Panc1 (cell line): ENCODE results near the gene LIMK1. TPM values are rescaled to one million over a fixed set of nuclear protein-coding genes. Genes with fewer than 3 reads are reported as not detected.

Experiments
- ATAC-seq: fragments of 200-7000 bp; cut with Tn5 transposase; 2 replicates; pipeline ENCODE4 v1.9.1; 2020; ENCODE audit warnings: mild to moderate bottlenecking, moderate library complexity
- BruUV-seq: library from RNA; stranded (reverse); fragments of 400-500 nt; replicated peaks from 2 replicates; lab custom pipeline; 2021; lab: Mats Ljungman, UMichigan
- CTCF ChIA-PET: fragments of 300-600 bp; sonication (Branson Sonifier 250); formaldehyde crosslinking; loops from one replicate; lab custom pipeline; 2022; ENCODE audit warnings: antibody characterized with exemption; lab: Charles Lee
- POLR2A ChIA-PET: fragments of 300-600 bp; sonication (Branson Sonifier 250); formaldehyde crosslinking; loops from one replicate; lab custom pipeline; 2022; ENCODE audit warnings: antibody characterized with exemption; lab: Charles Lee
- DNase-seq: peaks from one replicate; pipeline ENCODE4 v3.0.0-alpha.2; 2010; ENCODE audit warnings: low read depth, low spot score
- H3K27ac ChIP-seq: 2 replicates; pipeline ENCODE4 v1.5.1; 2011; ENCODE audit warnings: mild to moderate bottlenecking, low read length, inconsistent platforms
- H3K27me3 ChIP-seq: fragments of 200-500 bp; sonication (Bioruptor generic); 2 replicates; pipeline ENCODE4 v1.6.0; 2014; ENCODE audit warnings: low read length, inconsistent platforms; ENCODE audit not compliant: control insufficient read depth, insufficient read depth
- H3K36me3 ChIP-seq: fragments of 200-500 bp; sonication (Bioruptor generic); 2 replicates; pipeline ENCODE4 v1.5.1; 2014; ENCODE audit warnings: inconsistent platforms, mild to moderate bottlenecking, low read length, moderate library complexity; ENCODE audit not compliant: control insufficient read depth, insufficient read depth
- H3K4me1 ChIP-seq: 2 replicates; pipeline ENCODE4 v1.5.1; 2011; ENCODE audit warnings: inconsistent platforms, mild to moderate bottlenecking, low read length, moderate library complexity; ENCODE audit not compliant: control insufficient read depth, insufficient read depth
- H3K4me3 ChIP-seq, 2 experiments: 2 replicates each; pipeline ENCODE4 v1.5.1; 2011 to 2012; ENCODE audit warnings: low read depth in 2 of 2, low read length in 2 of 2, mild to moderate bottlenecking in 2 of 2, inconsistent platforms in 1 of 2, moderate library complexity in 1 of 2
- H3K9me3 ChIP-seq: fragments of 200-500 bp; sonication (Bioruptor generic); 2 replicates; pipeline ENCODE4 v1.5.1; 2014; ENCODE audit warnings: low read depth, mild to moderate bottlenecking, inconsistent platforms, low read length, moderate library complexity; ENCODE audit not compliant: control insufficient read depth, insufficient read depth
- POLR2AphosphoS5 ChIP-seq: IDR thresholded peaks from 2 replicates; pipeline ENCODE4 v1.6.1; 2012; ENCODE audit warnings: mild to moderate bottlenecking, low read depth, low read length, moderate library complexity
- SIN3A ChIP-seq: IDR thresholded peaks from 2 replicates; pipeline ENCODE4 v1.6.1; 2012; ENCODE audit warnings: low read depth, mild to moderate bottlenecking, low read length, moderate library complexity, borderline replicate concordance; ENCODE audit not compliant: insufficient read depth
- TCF7L2 ChIP-seq: IDR thresholded peaks from 2 replicates; pipeline ENCODE4 v1.6.1; 2011; ENCODE audit warnings: mild to moderate bottlenecking, low read depth, low read length, inconsistent platforms
- in situ Hi-C: cut with HindIII; loops from 2 replicates; pipeline ENCODE4 v1.10.0; 2016; ENCODE audit warnings: low sequenced_read_pairs, low pct_unique_long_range_greater_than_20kb
- intact Hi-C: fragments of 100-400 bp; cut with micrococcal nuclease; formaldehyde crosslinking; loops from one replicate; pipeline ENCODE4 v1.10.0; 2022; ENCODE audit not compliant: unreplicated experiment
- total RNA-seq: library from RNA; stranded (reverse); gene quantifications from one replicate; pipeline ENCODE4 v1.2.1, GENCODE V29; 2021; ENCODE audit not compliant: unreplicated experiment
- TF ChIP-seq, protein P1 (sequence below): fragments of 450-650 bp; IDR thresholded peaks from 2 replicates; pipeline ENCODE4 v1.5.1; 2017; ENCODE audit warnings: mild to moderate bottlenecking
- TF ChIP-seq, protein P2 (sequence below), 2 experiments: IDR thresholded peaks; 2 replicates each; pipeline ENCODE4 v1.6.1; 2011 to 2012; ENCODE audit warnings: low read depth in 2 of 2, control low read depth in 1 of 2, low read length in 1 of 2, mild to moderate bottlenecking in 1 of 2, moderate library complexity in 1 of 2; ENCODE audit not compliant: insufficient read depth in 1 of 2

Gene LIMK1
- total RNA-seq, 1 experiment from 2014 or later: 59.6 TPM

DNA sequence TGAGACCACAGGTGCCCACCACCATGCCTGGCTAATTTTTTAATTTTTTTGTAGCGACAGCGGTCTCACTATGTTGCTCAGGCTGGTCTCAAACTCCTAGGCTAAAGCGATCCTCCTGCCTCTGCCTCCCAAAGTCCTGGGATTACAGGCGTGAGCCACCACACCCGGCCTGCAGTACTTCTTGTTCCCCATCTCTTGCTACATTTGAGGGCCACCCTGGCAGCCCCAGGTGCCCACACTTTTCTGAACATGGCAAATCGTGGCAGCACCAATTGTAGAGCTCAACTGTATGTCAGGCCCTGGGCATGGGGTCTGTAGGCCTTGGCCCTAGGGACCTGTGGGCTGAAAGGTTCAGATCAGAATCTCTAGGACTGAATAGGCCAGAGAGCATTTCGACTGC lies 25.1 kb upstream of the LIMK1 start:
- no peaks in the 10 kb centered on the region for H3K27me3 ChIP-seq
- no peaks in the 10 kb centered on the region for H3K9me3 ChIP-seq
- no peak overlapping the region for H3K27ac ChIP-seq
- intact Hi-C loops: no loop called here
- DNase-seq: no peak
- BruUV-seq: no TSS peak
- H3K4me3 ChIP-seq: no peak overlapping the region
- no peak for TF ChIP-seq SIN3A
- TF ChIP-seq, protein P1, sequence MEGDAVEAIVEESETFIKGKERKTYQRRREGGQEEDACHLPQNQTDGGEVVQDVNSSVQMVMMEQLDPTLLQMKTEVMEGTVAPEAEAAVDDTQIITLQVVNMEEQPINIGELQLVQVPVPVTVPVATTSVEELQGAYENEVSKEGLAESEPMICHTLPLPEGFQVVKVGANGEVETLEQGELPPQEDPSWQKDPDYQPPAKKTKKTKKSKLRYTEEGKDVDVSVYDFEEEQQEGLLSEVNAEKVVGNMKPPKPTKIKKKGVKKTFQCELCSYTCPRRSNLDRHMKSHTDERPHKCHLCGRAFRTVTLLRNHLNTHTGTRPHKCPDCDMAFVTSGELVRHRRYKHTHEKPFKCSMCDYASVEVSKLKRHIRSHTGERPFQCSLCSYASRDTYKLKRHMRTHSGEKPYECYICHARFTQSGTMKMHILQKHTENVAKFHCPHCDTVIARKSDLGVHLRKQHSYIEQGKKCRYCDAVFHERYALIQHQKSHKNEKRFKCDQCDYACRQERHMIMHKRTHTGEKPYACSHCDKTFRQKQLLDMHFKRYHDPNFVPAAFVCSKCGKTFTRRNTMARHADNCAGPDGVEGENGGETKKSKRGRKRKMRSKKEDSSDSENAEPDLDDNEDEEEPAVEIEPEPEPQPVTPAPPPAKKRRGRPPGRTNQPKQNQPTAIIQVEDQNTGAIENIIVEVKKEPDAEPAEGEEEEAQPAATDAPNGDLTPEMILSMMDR: no peak
- TF ChIP-seq, protein P2, sequence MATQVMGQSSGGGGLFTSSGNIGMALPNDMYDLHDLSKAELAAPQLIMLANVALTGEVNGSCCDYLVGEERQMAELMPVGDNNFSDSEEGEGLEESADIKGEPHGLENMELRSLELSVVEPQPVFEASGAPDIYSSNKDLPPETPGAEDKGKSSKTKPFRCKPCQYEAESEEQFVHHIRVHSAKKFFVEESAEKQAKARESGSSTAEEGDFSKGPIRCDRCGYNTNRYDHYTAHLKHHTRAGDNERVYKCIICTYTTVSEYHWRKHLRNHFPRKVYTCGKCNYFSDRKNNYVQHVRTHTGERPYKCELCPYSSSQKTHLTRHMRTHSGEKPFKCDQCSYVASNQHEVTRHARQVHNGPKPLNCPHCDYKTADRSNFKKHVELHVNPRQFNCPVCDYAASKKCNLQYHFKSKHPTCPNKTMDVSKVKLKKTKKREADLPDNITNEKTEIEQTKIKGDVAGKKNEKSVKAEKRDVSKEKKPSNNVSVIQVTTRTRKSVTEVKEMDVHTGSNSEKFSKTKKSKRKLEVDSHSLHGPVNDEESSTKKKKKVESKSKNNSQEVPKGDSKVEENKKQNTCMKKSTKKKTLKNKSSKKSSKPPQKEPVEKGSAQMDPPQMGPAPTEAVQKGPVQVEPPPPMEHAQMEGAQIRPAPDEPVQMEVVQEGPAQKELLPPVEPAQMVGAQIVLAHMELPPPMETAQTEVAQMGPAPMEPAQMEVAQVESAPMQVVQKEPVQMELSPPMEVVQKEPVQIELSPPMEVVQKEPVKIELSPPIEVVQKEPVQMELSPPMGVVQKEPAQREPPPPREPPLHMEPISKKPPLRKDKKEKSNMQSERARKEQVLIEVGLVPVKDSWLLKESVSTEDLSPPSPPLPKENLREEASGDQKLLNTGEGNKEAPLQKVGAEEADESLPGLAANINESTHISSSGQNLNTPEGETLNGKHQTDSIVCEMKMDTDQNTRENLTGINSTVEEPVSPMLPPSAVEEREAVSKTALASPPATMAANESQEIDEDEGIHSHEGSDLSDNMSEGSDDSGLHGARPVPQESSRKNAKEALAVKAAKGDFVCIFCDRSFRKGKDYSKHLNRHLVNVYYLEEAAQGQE (IDR thresholded peaks at IDR 0.05; ENCODE audit: insufficient read depth in 1 of 2, low read depth in 2 of 2, low read length in 1 of 2): no peak
- H3K4me1 ChIP-seq: peaks cover 10% of the 10 kb centered on the region; the same call in 1 of the 2 replicates
- POLR2A ChIA-PET: interaction anchor here (0.6 kb wide), 1 partner anchor 226 kb away, joined by 4 read pairs; no protein-coding TSS in a partner anchor
- ATAC-seq: no peak
- in situ Hi-C loops: no loop called here
- CTCF ChIA-PET: interaction anchor here (0.8 kb wide), 1 partner anchor 148 kb away, joined by 3 read pairs; no protein-coding TSS in a partner anchor
- H3K36me3 ChIP-seq: no peaks in the 10 kb centered on the region

DNA sequence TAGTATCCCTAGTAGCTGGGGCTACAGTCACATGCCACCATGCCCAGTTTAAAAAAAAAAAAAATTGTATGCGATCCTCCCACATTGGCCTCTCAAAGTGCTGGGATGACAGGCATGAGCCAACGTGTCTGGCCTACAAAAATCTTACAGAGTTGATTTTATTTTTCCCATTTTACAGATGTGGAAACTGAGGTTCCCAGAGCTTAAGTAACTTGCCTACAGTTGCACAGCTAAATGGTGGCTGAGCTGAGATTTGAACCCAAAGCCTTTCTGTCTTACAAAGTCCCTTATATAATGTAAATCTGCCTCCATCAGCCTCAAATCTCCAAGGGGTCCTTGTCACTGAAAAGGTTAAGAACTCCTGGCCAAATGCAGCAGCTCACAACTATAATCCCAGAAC lies 24.6 kb upstream of the LIMK1 start:
- TF ChIP-seq, protein P2 (IDR thresholded peaks at IDR 0.05; ENCODE audit: insufficient read depth in 1 of 2, low read depth in 2 of 2, low read length in 1 of 2): no peak
- TF ChIP-seq, protein P1: no peak
- TF ChIP-seq POLR2AphosphoS5: no peak
- no peak for TF ChIP-seq SIN3A
- no peak for TF ChIP-seq TCF7L2
- POLR2A ChIA-PET: interaction anchor here (0.6 kb wide), 1 partner anchor 226 kb away, joined by 4 read pairs; no protein-coding TSS in a partner anchor
- H3K4me1 ChIP-seq: peaks cover 10% of the 10 kb centered on the region; the same call in 1 of the 2 replicates
- DNase-seq (no peak), ATAC-seq (no peak)
- no TSS peak for BruUV-seq
- H3K9me3 ChIP-seq: no peaks in the 10 kb centered on the region
- in situ Hi-C loops: no loop called here
- no peaks in the 10 kb centered on the region for H3K27me3 ChIP-seq
- CTCF ChIA-PET: interaction anchor here (0.8 kb wide), 1 partner anchor 148 kb away, joined by 3 read pairs; no protein-coding TSS in a partner anchor
- no peaks in the 10 kb centered on the region for H3K36me3 ChIP-seq
- H3K27ac ChIP-seq: no peak overlapping the region
- no peak overlapping the region for H3K4me3 ChIP-seq
- intact Hi-C loops: no loop called here
